ENCODE data around the gene NR1D2. TPM values are rescaled to one million over a fixed set of nuclear protein-coding genes. Genes with fewer than 3 reads are reported as not detected.
A peak's percentile ranks its signal among the peaks of the same experiment; 100 is the strongest.

Gene NR1D2
- total RNA-seq, 4 donors from 2014 or later: 19.6 to 36.9 (median 22.7) TPM

- no peak for TF ChIP-seq CTCF (IDR thresholded peaks at IDR 0.05)
- DNase-seq (ENCODE audit: low spot score) (no peak), ATAC-seq (ENCODE audit: low FRiP score) (peak; percentile 57)
These were observed 46.9 kb downstream of the NR1D2 start for GRCh38 chr3:23991683-23992628.

GRCh38 chr3:23993556-23994243, 48.6 kb downstream of the NR1D2 start:
- TF ChIP-seq CTCF (IDR thresholded peaks at IDR 0.05): no peak
- DNase-seq (ENCODE audit: low spot score) (no peak), ATAC-seq (ENCODE audit: low FRiP score) (no peak)

GRCh38 chr3:23994244-23994569, 49.1 kb downstream of the NR1D2 start:
- ATAC-seq (ENCODE audit: low FRiP score) (no peak), DNase-seq (ENCODE audit: low spot score) (no peak)
- no peak for TF ChIP-seq CTCF (IDR thresholded peaks at IDR 0.05)

- TF ChIP-seq CTCF (IDR thresholded peaks at IDR 0.05): no peak
- DNase-seq (ENCODE audit: low spot score) (no peak), ATAC-seq (ENCODE audit: low FRiP score) (no peak)
These were observed 50.1 kb downstream of the NR1D2 start for GRCh38 chr3:23995219-23995618.

- TF ChIP-seq CTCF (IDR thresholded peaks at IDR 0.05): no peak
- peak; percentile 38 for ATAC-seq (ENCODE audit: low FRiP score)
- no peak for DNase-seq (ENCODE audit: low spot score)
These were observed 51.0 kb downstream of the NR1D2 start for GRCh38 chr3:23996095-23996524.

- ATAC-seq (ENCODE audit: low FRiP score) (no peak), DNase-seq (ENCODE audit: low spot score) (peak; percentile 93)
- TF ChIP-seq CTCF (IDR thresholded peaks at IDR 0.05): peak in 2 of 3 donors; percentile 11 to 75
These were observed 54.0 kb downstream of the NR1D2 start for GRCh38 chr3:23999012-23999641.
